DMS79 (cell line): Measurements from ENCODE around the gene CYP2W1.
A peak's percentile ranks its signal among the peaks of the same experiment; 100 is the strongest.

Source experiments
- DNase-seq: peaks from one replicate; lab custom pipeline; 2025; lab: John Stamatoyannopoulos, UW

Gene CYP2W1

DNA sequence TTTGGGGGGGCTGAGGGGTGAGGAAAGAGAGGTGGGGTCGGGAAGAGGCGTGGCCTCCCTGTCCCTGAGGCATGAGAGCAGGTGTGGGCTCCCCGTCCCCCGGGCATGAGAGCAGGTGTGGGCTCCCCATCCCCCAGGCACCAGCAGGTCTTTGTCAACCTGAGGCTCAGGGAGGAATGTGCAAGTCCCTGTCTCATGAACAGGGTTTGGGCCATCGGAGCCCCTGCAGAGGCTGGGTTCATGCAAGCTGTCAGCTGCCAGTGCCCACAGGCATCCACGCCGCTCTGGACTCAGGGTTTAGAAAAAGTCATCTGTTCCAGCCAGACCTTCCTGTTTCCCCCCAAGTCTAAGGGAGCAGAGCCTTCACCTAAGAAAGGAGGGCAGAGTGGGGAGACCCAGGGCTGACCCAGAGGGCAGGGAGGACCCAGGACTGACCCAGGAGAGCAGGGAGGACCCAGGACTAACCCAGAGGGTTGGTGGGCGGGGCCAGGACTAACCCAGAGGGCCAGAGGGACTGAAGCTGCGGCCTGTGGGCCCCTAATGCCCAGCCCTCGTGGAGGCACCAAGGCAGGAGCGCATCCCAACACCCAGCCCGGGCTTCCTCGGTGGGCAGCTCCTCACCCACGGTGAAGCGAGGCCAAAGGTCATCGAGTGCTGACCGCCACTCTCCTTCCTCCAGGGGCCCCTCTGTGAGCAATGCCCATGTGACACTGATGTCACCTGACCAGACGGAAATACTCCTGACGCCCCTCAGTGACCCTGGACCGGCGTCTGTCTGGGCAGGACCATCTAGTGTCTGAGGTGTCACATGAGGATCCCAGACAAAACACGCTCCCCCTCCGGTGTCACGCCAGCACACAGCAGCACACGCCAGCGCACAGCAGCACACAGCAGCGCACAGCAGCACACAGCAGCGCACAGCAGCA, 32.5 kb downstream of the CYP2W1 start:
- peak; percentile 29 for DNase-seq

DNA sequence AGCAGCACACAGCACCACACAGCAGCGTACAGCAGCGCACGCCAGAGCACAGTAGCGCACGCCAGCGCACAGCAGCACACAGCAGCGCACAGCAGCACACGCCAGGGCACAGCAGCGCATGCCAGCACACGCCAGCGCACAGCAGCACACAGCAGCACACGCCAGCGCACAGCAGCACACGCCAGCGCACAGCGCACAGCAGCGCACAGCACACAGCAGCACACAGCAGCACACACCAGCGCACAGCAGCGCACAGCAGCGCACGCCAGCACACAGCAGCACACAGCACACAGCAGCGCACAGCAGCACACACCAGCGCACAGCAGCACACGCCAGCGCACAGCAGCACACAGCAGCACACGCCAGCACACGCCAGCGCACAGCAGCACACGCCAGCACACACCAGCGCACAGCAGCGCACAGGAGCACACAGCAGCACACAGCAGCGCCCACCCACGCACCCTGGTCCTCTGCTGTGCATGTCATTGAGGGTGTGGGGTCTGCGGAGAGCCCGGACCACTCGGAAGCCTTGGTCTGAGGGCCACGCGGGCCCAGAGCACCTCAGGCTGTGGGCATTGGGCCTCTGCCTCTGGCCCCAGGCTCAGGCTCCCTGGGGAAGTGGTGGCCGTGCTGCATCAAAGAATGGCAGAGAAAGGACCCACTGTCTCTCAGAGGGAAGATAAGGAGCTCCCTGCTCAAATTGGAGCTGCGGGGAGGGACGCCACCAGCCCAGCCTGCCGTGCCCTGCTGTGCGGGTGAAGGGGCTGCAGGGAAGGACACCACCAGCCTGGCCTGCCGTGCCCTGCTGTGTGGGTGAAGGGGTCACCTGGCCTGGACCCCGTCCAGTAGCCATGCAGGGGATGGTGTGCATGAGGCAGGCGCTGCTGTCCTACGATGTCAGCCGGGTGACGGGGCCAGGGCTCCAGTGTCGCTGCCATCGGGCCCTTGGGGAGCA, 33.9 kb downstream of the CYP2W1 start:
- no peak for DNase-seq

DNA sequence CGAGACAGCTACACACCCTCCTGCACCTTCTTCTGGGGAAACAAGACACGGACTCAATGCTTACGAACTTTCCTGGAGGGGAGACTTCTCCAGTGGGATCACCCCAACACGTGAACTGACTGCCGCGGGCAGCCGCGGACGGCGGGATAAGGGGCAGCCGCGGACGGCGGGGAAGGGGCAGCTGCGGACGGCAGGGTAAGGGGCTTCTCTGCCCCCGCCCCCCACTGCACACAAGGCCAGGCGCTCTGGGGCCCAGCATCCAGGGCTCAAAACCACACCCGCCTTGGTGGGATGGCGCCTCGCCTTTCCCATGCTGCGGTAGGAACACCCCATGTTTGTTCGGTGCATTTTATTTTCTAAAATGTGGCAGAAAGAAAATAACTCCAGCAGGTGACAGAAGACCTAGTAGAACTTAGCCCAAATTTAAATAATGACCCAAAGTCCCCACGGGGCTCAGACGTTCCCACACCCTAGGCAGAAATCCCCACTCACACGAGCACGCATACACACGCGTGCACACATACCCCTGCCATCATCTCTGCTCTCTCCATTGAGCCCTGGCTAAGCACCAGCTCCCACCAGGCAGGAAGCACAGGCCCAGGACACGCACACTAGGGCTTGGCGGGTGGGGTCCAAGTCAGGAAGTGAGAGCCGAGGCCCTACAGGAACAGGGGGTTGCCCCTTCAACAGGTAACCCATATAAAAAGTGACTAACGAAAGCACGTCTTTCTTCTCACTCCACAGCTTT, 34.8 kb downstream of the CYP2W1 start:
- DNase-seq: no peak

DNA sequence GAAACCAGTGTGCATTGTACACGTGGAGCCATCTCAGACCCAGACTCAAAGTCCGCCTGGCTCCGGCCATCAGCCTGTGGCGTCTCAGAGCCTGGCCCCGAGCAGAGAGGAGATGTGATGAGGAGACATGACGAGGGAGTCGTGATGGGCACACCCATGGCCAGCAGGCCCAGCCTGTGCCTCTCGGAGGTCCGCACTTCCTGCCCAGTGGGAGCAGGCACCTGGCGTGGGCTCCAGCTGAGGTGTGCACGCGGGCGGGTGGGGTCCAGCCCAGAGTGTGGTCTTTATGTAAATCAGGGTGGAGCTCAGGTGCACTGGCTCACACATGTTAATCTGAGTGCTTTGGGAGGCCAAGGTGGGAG, 35.3 kb downstream of the CYP2W1 start:
- DNase-seq: no peak

DNA sequence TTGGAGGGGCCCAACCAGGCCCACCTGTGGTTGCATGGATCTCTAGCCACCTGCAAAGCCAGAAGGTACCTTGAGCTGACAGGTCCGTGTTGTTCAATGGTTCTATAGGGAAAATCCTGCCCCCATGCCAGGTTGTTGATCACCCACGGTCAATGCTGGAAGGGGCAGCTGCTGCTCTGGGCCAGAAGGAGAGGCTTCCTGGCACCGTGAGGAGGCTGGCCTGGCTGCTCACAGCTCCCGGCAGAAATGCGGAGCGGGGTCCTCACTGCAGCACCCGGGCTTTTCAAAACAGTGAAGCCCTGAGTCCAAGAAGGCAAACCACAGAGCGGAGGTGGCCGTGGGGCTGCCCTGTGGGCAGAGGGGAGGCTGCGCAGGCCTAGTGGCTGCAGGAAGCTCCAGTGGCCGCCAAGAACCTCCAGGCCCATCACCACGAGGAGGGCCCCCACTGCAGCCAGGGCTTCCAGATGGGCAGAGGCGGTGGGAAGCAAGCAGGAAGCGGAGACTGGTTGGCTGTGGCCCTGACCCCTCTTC, 36.3 kb downstream of the CYP2W1 start:
- no peak for DNase-seq

DNA sequence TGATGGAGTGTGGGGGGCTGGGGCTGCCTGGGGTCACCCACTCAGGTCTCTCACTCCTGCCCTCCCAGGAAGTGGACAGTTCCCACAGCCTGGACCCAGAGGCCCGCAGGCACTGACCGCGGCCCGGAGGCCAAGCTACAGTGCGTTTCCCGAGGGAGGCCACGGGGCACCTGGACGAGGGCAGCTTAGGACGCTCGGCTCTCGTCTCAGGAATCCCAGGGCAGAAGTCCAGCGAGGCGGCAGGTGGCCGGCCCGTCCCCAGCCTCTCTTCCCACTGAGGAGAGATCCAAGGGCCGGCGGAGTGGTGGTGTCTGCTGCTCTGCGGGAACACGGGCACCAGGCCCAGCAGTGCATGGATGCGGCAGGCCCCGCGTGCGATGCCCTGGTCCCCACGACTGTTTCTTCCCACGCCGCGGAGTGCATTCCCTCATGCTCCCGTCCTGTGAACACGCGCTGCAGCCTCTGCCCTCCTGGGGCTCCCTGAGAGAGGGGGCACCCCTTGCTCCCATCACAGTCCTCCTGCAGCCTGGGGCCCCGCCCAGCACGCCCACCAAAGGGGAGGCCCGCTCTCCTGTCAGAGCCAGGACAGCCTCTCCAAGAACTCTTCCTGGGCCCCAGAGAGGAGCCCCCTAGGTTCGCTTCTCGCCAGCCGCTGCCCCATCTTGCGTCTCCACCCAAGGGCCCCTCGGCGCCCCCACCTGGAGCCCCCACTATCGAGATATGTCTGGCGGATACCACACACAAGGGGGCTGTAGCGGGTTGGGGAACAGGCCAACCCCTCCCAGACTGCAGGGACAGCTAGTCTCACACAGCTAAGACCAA, 37.0 kb downstream of the CYP2W1 start:
- no peak for DNase-seq

DNA sequence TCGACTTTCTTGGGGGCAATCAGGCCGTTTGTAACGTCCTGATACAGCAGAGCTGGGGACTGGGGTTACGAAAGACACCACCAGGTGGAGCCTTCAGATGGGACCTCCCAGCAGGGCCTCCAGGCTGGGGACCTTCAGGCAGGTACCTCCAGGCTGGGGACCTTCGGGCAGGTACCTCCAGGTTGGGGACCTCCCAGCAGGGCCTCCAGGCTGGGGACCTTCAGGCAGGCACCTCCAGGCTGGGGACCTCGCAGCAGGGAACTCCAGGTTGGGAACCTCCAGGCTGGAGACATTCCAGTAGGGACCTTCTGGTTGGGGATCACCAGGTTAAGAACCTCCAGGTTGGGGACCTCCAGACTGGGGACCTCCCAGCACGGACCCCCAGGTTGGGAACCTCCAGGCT, 37.9 kb downstream of the CYP2W1 start:
- DNase-seq: no peak

DNA sequence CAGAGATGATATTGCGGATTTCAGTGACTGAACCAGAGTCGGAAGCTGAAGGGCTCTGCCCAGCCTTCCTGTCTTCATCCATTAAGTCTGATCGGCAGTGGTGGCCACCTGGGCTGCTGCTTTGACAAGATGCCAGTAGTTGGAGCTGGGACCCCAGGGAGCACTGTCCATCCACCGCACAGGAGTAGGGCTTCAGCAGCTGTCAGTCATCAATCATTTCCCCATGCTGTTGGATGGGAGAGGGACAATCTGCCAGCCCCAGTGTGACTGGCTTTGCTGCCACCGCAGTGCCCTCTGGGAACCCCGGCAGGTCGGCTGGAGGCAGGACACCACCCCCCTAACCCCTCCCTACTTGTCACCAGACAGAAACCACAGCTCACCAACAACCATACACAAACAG, 38.4 kb downstream of the CYP2W1 start:
- DNase-seq: no peak

DNA sequence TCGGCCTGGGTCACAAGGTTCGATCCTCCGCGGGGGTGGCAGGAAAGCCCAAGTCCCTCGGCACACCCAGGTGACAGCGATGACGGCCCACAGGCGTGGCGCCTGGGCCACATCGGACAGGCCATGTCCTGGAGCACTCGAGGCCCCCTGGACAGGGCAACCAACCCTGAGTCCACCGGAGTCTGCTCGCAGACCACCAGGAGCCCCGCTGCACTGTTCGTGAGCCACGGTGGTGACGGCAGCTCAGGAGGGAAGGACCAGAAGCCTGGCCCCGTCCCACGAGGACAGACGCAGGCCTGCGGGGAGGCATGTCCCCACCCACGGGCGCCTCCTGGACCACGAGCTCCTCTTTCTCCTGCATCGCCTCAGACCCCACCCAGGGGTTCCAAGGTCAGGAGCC, 39.0 kb downstream of the CYP2W1 start:
- no peak for DNase-seq

DNA sequence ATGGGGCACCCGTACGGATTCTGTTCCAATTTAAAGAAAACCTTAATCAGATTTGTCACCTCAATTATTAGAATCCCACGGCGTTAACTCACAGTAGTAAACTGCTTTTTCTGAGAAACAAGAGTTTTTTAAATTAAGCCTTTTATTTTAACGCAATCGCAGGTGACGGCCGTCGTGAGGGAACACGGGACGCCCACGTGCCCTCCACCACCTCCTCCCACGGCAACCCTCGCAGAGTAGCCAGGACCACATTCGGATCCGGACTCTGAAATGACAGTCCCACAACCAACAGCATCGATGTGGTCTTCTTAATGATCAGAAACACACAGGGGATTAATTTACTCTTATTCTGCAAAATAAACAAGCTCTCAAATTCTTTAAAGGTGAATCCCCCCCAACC, 39.4 kb downstream of the CYP2W1 start:
- no peak for DNase-seq

DNA sequence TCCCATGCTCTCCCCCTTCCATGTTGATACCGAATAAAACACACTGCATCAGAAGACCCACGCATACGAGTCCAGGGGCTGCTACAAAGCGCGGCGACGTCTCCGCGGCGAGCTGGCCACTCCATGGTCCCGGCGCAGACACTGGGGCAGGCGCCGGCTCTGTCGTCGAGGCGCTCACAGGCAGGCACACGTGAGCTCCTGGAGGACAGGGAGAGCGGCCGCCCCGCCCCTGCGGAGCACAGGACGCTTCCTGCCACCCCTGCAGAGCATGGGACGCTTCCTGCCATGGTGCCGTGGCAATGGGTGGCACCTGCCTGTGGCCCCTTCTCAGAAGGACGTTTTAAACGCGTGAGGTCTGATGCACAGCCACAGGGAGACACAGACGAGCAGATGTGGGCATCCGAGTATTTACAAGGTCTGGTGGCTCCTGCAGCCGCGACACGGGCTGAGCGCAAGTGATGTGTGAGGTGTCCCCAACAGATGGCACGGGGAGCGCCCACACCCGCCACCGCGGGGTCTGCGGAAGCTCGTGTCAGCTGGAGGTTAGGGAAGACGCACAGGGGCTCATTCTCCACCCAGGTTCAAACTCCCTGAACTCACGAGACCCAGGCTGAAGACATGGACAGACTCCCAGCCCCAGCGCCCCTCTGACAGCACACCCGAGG, 40.0 kb downstream of the CYP2W1 start:
- no peak for DNase-seq

DNA sequence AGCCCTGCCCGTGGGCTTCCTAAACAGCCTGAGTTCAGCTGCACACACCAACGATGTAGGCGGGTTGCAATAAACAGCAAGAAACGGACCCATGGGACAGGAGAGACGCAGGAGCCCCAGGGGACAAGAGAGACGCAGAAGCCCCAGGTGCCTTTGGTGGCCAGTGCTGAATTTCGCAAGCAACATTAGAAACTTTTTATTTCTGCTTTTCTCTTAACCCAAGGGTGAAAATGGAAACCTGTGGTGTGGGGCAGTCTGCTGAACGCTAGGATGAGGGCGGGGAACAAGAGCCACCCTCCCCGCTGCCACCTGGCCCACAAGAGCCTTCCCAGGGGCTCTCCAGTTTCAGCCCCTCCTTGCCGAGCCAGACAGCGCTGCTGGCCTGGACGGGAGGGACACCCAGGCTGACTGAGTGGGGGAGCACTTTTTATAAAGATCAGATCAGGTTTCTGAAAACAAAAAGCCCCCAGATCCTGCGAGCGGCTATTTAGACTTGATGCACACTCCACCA, 41.4 kb downstream of the CYP2W1 start:
- DNase-seq: peak; percentile 59

DNA sequence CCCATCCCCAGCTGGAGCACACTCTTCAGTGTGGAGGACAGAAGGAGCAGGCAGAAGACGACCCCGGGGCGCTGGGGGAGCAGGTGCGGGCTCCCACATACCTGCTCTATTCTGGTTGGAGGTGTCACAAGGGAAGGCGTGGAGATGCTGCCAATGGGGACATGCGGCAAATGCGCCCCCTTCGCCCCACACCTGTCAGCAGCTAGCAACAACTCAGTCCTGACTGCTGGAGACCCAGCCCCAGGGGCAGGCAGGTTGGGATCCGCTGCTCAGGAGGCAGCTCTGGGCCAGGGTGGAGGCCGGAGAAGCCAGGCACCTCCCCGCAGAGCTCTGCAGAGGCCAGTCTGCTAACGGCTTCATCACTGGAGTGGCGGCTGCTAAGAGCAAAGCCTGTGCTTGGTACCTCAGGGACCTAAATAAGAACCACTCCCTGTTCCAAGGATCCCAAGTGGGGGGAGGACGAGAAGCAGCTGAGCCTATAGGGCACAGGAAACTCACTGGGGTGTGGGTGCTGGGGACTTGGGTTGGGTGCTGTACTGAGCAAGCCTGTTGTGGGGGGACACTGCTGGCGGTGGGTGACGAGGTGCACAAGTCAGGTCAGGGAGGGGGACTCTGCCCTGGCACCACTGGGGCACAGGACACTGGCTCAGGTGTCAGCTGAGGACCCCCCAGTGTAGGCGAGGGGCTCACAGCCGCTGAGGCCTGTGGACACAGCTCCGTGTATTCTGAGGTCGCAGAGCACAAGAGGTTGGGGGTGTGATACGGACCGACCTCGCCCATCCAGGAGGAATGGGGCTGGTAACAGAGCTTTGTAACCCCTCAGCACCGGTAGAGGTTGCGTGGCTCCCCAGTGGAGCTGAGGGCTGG, 42.1 kb downstream of the CYP2W1 start:
- DNase-seq: no peak

DNA sequence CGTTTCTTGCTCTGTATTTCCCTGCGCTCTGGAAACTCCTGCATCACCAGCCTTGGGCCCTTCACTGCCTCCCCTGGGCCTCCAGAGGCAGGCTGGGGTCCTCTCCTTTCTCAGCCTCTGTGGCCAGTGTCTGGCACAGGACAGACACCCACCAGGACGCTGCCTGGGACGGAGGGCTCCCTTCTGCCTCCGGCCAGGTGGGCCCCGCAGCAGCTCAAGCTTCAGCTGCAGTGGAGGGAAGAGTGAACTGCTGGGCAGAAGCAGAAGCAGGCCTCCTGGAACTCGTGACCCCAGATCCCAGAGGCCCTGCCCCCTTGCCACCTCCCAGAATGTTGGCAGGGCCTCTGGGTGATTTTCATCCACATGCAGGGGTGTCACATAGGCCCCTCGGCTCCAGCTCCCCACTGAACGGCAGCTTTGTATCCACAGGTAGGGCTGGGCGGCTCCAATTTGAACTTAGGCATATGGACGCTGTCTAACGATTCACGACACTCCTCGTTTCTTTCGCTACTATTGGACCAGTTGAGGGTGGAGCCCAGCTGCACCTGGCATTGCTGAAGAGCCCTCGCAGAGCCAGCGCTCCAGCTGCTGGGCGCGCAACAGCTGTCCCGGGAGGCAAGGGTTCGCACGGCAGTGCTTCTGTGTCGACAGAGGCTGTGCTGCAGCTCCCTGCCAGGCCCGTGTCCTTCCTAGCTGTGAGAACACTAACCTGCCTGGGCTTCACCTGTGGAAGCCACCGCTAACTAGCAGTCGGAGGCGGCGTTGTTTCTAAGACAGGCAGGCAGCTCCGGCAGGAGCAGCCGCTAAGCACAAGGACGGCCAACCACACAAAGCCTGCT, 43.0 kb downstream of the CYP2W1 start:
- peak; percentile 90 for DNase-seq

DNA sequence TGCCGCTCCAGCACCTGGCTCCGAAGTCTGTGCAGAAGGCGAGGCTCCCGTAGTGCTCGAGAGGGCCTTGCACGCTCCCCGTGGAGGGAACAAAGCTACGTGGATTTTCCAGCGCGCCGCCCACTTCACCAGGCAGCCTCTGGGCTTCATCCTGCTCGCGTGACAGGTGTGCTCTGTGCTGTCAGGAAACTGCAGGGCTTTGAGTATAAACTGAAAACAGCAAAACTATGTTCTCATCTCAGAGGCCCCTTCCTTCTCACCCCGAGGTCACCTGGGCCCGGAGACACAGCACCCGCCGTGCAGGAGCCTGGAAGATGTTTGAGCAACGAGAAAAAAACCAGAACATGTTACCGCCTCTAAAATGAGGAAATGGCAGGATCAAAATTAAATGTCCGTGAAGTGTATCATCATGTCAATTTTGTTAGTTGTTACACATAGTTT, 43.8 kb downstream of the CYP2W1 start:
- DNase-seq: peak; percentile 53

DNA sequence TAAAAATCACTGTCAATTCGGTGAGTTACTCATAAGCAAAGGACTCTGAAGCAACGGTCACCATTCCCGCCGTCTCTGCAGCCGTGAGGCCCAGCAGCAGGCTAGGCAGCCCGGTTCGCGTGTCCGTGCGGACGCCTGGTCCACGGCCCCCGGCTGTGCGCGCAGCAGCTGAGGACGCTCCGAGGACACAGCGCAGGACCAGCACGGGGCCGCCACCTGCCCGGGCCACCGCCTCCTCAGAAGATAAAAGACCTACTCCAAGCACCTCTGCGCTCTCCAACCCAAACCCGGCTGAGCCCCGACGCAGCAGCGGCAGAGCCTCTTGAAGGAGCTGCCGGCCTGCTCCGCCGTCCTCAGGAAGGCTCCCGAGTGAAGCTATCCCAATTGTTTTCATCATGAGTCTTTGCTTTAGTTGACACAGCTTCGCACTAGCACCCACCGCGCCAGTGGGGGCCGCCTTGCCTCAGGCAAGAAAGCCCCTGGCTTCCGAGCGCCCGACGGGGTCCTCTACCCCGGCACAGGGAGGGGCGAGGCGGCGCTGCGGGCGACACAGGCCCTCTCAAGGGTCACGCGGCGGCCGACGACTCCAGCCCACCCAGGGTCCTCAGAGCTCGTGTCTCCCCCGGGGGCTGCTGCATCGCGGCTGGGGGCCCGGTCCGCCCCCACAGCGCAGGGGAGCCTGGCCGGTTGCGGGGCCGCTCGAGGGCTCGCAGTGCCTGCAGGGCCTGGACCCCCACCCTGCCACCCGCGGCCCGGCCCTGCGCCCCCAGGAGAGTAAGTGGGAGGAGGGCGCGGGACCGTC, 44.5 kb downstream of the CYP2W1 start:
- DNase-seq: peak; percentile 5

DNA sequence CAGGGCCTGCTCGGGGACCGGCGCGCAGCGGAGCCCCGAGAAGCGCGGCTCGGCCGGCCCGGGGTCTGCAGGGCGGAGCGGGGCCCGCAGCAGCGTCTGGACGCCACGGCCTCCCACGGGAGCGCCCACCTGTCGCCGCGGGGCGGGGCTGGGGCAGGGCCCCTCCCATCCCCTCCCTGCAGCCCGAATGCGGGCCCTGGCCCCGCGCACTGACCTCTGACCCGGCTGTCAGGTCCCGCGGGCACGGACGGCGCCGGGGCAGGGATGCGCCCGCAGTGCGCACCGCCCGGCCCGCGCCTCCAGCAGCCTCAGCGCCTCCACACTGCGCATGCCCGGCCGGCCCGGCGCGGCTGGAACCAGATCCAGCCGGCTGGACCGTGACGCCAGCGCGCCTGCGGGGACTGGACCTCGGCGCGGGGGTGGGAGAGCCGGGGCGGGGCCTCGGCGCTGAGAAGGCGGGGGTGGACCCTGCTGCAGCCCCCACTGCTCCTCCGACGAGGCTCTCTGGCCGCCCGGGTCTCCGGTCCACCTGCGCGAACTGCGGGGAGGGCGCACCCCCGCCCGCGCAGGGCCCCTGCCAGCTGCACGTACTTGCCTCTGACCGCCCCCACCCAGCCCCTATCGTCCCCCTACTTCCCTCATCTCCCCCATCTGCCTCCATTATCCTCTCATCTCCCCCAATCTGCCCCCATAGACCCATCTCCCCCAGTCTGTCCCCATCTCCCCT, 45.2 kb downstream of the CYP2W1 start:
- DNase-seq: peak; percentile 57
